ENCODE measurements around the gene OR52H1.

OR52H1 gene

GRCh38 chr11:5575152-5575551 lies 26.8 kb upstream of the OR52H1 start:
- H2AFZ ChIP-seq (ENCODE audit: low read length), result no peak overlapping the region

DNA sequence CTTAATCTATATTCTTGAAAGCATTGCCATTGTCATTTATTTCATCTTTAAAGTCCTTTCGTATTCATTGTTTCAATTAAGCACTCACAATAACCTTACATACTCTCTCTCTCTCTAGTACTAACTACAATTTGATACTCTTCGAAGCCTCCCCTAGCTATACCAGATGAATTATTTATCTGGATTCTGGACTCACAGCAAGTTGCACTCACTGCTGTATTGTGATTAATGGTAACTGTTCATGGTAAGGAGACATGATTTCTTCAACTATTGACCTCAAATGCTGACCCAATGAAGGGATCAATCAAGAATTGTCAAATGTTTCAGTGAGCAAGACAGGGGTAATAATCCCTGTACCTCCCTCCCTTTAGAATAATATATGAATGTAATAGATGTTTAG lies 26.3 kb upstream of the OR52H1 start:
- Histone ChIP-seq H3K79me2 (ENCODE audit: insufficient read depth, low read length) (no peaks in the 10 kb centered on the region), H3K9ac (ENCODE audit: low read length) (no peak overlapping the region), H3K4me3 (ENCODE audit: low read depth, low read length, poor library complexity, severe bottlenecking) (no peak overlapping the region), H2AFZ (ENCODE audit: low read length) (no peak overlapping the region), H3K36me3 (ENCODE audit: insufficient read depth, low read length) (no peaks in the 10 kb centered on the region), H3K27ac (ENCODE audit: low read depth, low read length, poor library complexity, severe bottlenecking) (no peak overlapping the region), H3K9me2 (ENCODE audit: low read depth, low read length) (no peaks in the 10 kb centered on the region), H4K20me1 (ENCODE audit: insufficient read depth, low read length) (no peaks in the 10 kb centered on the region), H3K4me2 (ENCODE audit: low read length) (no peak overlapping the region), H3F3A (ENCODE audit: insufficient read depth, low read length) (no peaks in the 10 kb centered on the region), H3K4me1 (ENCODE audit: insufficient read depth, low read length, severe bottlenecking) (no peaks in the 10 kb centered on the region), H3K9me3 (ENCODE audit: low read length) (no peaks in the 10 kb centered on the region), H3K27me3 (ENCODE audit: insufficient read depth, low read length) (no peaks in the 10 kb centered on the region)
- TF ChIP-seq, protein P1, sequence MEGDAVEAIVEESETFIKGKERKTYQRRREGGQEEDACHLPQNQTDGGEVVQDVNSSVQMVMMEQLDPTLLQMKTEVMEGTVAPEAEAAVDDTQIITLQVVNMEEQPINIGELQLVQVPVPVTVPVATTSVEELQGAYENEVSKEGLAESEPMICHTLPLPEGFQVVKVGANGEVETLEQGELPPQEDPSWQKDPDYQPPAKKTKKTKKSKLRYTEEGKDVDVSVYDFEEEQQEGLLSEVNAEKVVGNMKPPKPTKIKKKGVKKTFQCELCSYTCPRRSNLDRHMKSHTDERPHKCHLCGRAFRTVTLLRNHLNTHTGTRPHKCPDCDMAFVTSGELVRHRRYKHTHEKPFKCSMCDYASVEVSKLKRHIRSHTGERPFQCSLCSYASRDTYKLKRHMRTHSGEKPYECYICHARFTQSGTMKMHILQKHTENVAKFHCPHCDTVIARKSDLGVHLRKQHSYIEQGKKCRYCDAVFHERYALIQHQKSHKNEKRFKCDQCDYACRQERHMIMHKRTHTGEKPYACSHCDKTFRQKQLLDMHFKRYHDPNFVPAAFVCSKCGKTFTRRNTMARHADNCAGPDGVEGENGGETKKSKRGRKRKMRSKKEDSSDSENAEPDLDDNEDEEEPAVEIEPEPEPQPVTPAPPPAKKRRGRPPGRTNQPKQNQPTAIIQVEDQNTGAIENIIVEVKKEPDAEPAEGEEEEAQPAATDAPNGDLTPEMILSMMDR (IDR thresholded peaks at IDR 0.05; ENCODE audit: low read length), result no peak
- no peak for TF ChIP-seq EZH2 (IDR thresholded peaks at IDR 0.05; ENCODE audit: borderline replicate concordance, low read length)

More at GRCh38 chr11:5575152-5575551, 26.8 kb upstream of the OR52H1 start:
- no peak overlapping the region for H3K27ac ChIP-seq (ENCODE audit: low read depth, low read length, poor library complexity, severe bottlenecking)
- TF ChIP-seq, protein P1 (IDR thresholded peaks at IDR 0.05; ENCODE audit: low read length), result no peak
- no peak for TF ChIP-seq EZH2 (IDR thresholded peaks at IDR 0.05; ENCODE audit: borderline replicate concordance, low read length)
- H3K9me3 ChIP-seq (ENCODE audit: low read length), result no peaks in the 10 kb centered on the region
- H3K4me2 ChIP-seq (ENCODE audit: low read length), result no peak overlapping the region
- H4K20me1 ChIP-seq (ENCODE audit: insufficient read depth, low read length), result no peaks in the 10 kb centered on the region
- H3K36me3 ChIP-seq (ENCODE audit: insufficient read depth, low read length), result no peaks in the 10 kb centered on the region
- no peaks in the 10 kb centered on the region for H3K4me1 ChIP-seq (ENCODE audit: insufficient read depth, low read length, severe bottlenecking)
- no peaks in the 10 kb centered on the region for H3K79me2 ChIP-seq (ENCODE audit: insufficient read depth, low read length)
- no peak overlapping the region for H3K4me3 ChIP-seq (ENCODE audit: low read depth, low read length, poor library complexity, severe bottlenecking)
- no peaks in the 10 kb centered on the region for H3K27me3 ChIP-seq (ENCODE audit: insufficient read depth, low read length)
- no peaks in the 10 kb centered on the region for H3K9me2 ChIP-seq (ENCODE audit: low read depth, low read length)
- H3F3A ChIP-seq (ENCODE audit: insufficient read depth, low read length), result no peaks in the 10 kb centered on the region
- H3K9ac ChIP-seq (ENCODE audit: low read length), result no peak overlapping the region

DNA sequence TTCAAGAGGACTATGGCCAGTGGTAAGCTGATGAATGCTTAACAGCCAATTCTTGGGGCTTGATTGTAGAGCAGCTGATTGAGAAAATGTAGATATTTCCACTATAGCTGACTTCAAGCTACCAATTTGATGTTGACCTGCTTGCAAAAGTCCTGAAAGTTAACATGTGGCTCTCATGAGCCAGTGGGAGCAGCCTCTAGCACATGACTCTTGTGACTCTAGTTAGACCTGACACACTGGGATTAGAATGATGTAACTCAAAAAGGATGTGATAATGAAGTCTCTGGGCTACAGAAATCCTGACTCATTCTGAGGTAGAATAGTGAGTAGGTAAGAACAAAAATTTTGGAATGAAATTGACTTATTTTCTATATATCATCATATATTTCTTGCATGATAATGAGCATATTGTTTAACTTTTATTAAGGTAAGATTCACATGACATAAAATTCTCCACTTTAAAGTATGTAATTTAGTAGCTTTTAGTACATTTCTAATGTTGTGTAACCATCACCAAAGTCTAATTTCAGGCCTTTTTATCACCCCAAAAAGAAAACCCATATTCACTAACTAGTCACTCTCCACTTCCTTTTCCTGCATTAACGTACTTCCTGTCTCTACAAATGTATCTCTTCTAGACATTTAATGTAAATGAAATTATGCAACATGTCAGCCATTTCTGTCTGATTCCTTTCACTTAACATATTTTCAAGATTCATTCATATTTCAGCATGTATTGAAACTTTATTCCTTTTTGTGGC lies 16.1 kb upstream of the OR52H1 start:
- no peaks in the 10 kb centered on the region for H3K79me2 ChIP-seq (ENCODE audit: insufficient read depth, low read length)
- no peaks in the 10 kb centered on the region for H3F3A ChIP-seq (ENCODE audit: insufficient read depth, low read length)
- no peak overlapping the region for H3K4me2 ChIP-seq (ENCODE audit: low read length)
- no peaks in the 10 kb centered on the region for H3K4me1 ChIP-seq (ENCODE audit: insufficient read depth, low read length, severe bottlenecking)
- no peak overlapping the region for H2AFZ ChIP-seq (ENCODE audit: low read length)
- no peaks in the 10 kb centered on the region for H3K27me3 ChIP-seq (ENCODE audit: insufficient read depth, low read length)
- H3K9me2 ChIP-seq (ENCODE audit: low read depth, low read length), result no peaks in the 10 kb centered on the region
- no peak overlapping the region for H3K4me3 ChIP-seq (ENCODE audit: low read depth, low read length, poor library complexity, severe bottlenecking)
- TF ChIP-seq, protein P1 (IDR thresholded peaks at IDR 0.05; ENCODE audit: low read length), result no peak
- no peak for TF ChIP-seq EZH2 (IDR thresholded peaks at IDR 0.05; ENCODE audit: borderline replicate concordance, low read length)
- no peak overlapping the region for H3K9ac ChIP-seq (ENCODE audit: low read length)
- H3K27ac ChIP-seq (ENCODE audit: low read depth, low read length, poor library complexity, severe bottlenecking), result no peak overlapping the region
- H3K36me3 ChIP-seq (ENCODE audit: insufficient read depth, low read length), result no peaks in the 10 kb centered on the region
- H3K9me3 ChIP-seq (ENCODE audit: low read length), result no peaks in the 10 kb centered on the region
- no peaks in the 10 kb centered on the region for H4K20me1 ChIP-seq (ENCODE audit: insufficient read depth, low read length)
